ENCODE results near the gene VSTM2L. TPM values are rescaled to one million over a fixed set of nuclear protein-coding genes. Genes with fewer than 3 reads are reported as not detected.

The VSTM2L gene
- total and polyA plus RNA-seq, 2 of the 13 experiments (the other 11 are each of a cell fraction or from before 2014, with no cell fraction given), result not detected

DNA sequence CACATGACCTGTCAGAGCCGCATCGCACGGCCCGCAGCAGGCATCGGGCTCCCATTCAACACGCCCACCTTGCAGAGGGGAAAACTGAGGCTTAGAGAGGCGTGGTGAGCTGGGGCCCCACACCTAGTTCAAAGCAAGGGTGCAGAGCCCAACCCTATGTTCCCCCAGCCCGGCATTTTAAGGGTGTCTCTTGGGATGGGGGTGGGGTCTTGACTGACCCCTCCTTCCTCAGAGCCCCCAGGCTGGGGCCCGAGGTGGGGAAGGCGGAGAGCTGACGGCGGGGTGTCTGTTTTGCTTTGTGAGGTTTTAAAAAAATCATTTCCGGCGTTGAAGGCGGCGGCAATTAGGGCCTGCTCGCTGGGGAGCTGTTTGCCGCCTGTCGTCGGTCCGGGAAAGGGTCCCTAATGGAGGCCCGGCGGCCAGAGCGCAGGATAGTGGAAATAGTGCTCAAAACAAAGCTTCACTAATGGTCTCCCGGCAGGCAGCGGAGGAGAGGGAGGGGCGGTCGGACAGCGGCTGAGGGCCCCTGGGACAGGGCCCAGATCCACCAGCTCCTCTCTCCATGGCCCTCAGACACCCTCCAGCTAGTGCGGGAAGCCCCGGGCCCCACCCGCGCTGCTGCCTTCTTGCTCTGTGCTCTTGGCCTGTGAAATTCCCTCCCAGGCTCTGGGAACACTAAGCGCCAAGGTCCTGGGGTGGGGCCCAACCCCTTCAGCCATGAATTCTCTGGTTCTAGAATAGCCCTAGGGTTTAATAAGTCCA, 11.9 kb downstream of the VSTM2L start (continued):
- TF ChIP-seq, protein P1, sequence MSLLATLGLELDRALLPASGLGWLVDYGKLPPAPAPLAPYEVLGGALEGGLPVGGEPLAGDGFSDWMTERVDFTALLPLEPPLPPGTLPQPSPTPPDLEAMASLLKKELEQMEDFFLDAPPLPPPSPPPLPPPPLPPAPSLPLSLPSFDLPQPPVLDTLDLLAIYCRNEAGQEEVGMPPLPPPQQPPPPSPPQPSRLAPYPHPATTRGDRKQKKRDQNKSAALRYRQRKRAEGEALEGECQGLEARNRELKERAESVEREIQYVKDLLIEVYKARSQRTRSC (CRISPR knock-in tag; IDR thresholded peaks at IDR 0.05; ENCODE audit: low read depth), result no peak
- TF ChIP-seq KLF12 (CRISPR knock-in tag; IDR thresholded peaks at IDR 0.05; ENCODE audit: borderline replicate concordance), result no peak
- TF ChIP-seq ZFP91 (CRISPR knock-in tag; IDR thresholded peaks at IDR 0.05; ENCODE audit: borderline replicate concordance), result peak; percentile 72; the same call in 1 of the 2 replicates
- no peak for TF ChIP-seq RFX5 (IDR thresholded peaks at IDR 0.05; ENCODE audit: low read depth, low read length)
- TF ChIP-seq, protein P2, sequence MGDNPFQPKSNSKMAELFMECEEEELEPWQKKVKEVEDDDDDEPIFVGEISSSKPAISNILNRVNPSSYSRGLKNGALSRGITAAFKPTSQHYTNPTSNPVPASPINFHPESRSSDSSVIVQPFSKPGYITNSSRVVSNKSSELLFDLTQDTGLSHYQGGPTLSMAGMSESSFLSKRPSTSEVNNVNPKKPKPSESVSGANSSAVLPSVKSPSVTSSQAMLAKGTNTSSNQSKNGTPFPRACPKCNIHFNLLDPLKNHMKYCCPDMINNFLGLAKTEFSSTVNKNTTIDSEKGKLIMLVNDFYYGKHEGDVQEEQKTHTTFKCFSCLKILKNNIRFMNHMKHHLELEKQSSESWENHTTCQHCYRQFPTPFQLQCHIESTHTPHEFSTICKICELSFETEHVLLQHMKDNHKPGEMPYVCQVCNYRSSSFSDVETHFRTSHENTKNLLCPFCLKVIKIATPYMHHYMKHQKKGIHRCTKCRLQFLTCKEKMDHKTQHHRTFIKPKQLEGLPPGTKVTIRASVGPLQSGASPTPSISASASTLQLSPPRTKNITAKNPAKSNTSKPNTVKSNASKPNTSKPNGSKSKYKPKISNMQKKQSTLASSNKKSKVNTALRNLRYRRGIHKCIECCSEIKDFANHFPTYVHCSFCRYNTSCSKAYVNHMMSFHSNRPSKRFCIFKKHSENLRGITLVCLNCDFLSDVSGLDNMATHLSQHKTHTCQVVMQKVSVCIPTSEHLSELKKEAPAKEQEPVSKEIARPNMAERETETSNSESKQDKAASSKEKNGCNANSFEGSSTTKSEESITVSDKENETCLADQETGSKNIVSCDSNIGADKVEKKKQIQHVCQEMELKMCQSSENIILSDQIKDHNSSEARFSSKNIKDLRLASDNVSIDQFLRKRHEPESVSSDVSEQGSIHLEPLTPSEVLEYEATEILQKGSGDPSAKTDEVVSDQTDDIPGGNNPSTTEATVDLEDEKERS (CRISPR knock-in tag; IDR thresholded peaks at IDR 0.05), result peak; percentile 88; the same call in 1 of the 2 replicates
- 0 out of 2 replicates have a peak, but pooled peaks have one; percentile 35 for TF ChIP-seq POGZ (CRISPR knock-in tag; IDR thresholded peaks at IDR 0.05)
- TF ChIP-seq ZNF768 (CRISPR knock-in tag; IDR thresholded peaks at IDR 0.05), result peak; percentile 24; the same call in 1 of the 2 replicates
- TF ChIP-seq KLF13 (CRISPR knock-in tag; IDR thresholded peaks at IDR 0.05), result 0 out of 2 replicates have a peak, but pooled peaks have one; percentile 58
- TF ChIP-seq KDM1A (CRISPR knock-in tag; IDR thresholded peaks at IDR 0.05), result peak; percentile 98
- TF ChIP-seq, protein P3, sequence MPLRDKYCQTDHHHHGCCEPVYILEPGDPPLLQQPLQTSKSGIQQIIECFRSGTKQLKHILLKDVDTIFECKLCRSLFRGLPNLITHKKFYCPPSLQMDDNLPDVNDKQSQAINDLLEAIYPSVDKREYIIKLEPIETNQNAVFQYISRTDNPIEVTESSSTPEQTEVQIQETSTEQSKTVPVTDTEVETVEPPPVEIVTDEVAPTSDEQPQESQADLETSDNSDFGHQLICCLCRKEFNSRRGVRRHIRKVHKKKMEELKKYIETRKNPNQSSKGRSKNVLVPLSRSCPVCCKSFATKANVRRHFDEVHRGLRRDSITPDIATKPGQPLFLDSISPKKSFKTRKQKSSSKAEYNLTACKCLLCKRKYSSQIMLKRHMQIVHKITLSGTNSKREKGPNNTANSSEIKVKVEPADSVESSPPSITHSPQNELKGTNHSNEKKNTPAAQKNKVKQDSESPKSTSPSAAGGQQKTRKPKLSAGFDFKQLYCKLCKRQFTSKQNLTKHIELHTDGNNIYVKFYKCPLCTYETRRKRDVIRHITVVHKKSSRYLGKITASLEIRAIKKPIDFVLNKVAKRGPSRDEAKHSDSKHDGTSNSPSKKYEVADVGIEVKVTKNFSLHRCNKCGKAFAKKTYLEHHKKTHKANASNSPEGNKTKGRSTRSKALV (CRISPR knock-in tag; IDR thresholded peaks at IDR 0.05), result peak; percentile 66
- no peak for TF ChIP-seq ZNF382 (CRISPR knock-in tag; IDR thresholded peaks at IDR 0.05; ENCODE audit: borderline replicate concordance)
- TF ChIP-seq NFKB2 (CRISPR knock-in tag; IDR thresholded peaks at IDR 0.05; ENCODE audit: borderline replicate concordance), result peak; percentile 50; the same call in 1 of the 2 replicates
- TF ChIP-seq HES4 (CRISPR knock-in tag; IDR thresholded peaks at IDR 0.05; ENCODE audit: borderline replicate concordance), result 0 out of 2 replicates have a peak, but pooled peaks have one; percentile 60
- TF ChIP-seq, protein P4, sequence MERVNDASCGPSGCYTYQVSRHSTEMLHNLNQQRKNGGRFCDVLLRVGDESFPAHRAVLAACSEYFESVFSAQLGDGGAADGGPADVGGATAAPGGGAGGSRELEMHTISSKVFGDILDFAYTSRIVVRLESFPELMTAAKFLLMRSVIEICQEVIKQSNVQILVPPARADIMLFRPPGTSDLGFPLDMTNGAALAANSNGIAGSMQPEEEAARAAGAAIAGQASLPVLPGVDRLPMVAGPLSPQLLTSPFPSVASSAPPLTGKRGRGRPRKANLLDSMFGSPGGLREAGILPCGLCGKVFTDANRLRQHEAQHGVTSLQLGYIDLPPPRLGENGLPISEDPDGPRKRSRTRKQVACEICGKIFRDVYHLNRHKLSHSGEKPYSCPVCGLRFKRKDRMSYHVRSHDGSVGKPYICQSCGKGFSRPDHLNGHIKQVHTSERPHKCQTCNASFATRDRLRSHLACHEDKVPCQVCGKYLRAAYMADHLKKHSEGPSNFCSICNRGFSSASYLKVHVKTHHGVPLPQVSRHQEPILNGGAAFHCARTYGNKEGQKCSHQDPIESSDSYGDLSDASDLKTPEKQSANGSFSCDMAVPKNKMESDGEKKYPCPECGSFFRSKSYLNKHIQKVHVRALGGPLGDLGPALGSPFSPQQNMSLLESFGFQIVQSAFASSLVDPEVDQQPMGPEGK (CRISPR knock-in tag; IDR thresholded peaks at IDR 0.05), result peak; percentile 85
- 0 out of 4 replicates have a peak, but pooled peaks of 1 of the 2 experiments have one; percentile 2 for TF ChIP-seq EP300 (IDR thresholded peaks at IDR 0.05; ENCODE audit: low read depth in 2 of 2, low read length in 2 of 2)
- no peak for TF ChIP-seq EP300 (CRISPR knock-in tag; IDR thresholded peaks at IDR 0.05; ENCODE audit: borderline replicate concordance)
- 0 out of 2 replicates have a peak, but pooled peaks have one; percentile 10 for TF ChIP-seq ELF3 (CRISPR knock-in tag; IDR thresholded peaks at IDR 0.05)
- 0 out of 2 replicates have a peak, but pooled peaks have one; percentile 18 for TF ChIP-seq SALL2 (CRISPR knock-in tag; IDR thresholded peaks at IDR 0.05)
- 0 out of 2 replicates have a peak, but pooled peaks have one; percentile 32 for TF ChIP-seq PHF21A (CRISPR knock-in tag; IDR thresholded peaks at IDR 0.05)

Data from HepG2 (cell line).